Vagina (tissue), 2 donors: Measurements from ENCODE around the gene SGCD. TPM values are rescaled to one million over a fixed set of nuclear protein-coding genes. Genes with fewer than 3 reads are reported as not detected.

Experiments used
- DNase-seq, 2 donors: peaks; one replicate each; pipeline ENCODE4 v3.0.0-alpha.2; 2017; ENCODE audit errors: extremely low spot score in 2 of 2
- H3K27ac ChIP-seq: fragments of 200-600 bp; sonication (generic); one replicate; pipeline ENCODE4 v1.5.1; 2019
- H3K27me3 ChIP-seq: fragments of 200-600 bp; sonication (generic); one replicate; pipeline ENCODE4 v1.5.1; 2019
- H3K36me3 ChIP-seq, 2 donors: fragments of 200-600 bp; sonication (generic); one replicate each; pipeline ENCODE4 v1.5.1; 2017 to 2019
- H3K4me1 ChIP-seq: fragments of 200-600 bp; sonication (generic); one replicate; pipeline ENCODE4 v1.5.1; 2019
- H3K4me3 ChIP-seq, 2 donors: fragments of 200-600 bp; sonication (generic); 1 replicate in 1 of 2; 2 replicates in 1 of 2; pipeline ENCODE4 v1.5.1; 2016 to 2019
- H3K9me3 ChIP-seq: fragments of 200-600 bp; sonication (generic); one replicate; pipeline ENCODE4 v1.5.1; 2019
- POLR2A ChIP-seq, 2 donors: fragments of 450-650 bp; IDR thresholded peaks; one replicate each; pipeline ENCODE4 v1.6.1; 2017; ENCODE audit warnings: antibody characterized with exemption in 2 of 2, mild to moderate bottlenecking in 2 of 2, moderate library complexity in 2 of 2
- POLR2AphosphoS5 ChIP-seq, 2 donors: sonication (generic); formaldehyde crosslinking; IDR thresholded peaks; one replicate each; pipeline ENCODE4 v1.9.0; 2017; ENCODE audit warnings: antibody characterized with exemption in 2 of 2, mild to moderate bottlenecking in 2 of 2, low read depth in 1 of 2; ENCODE audit not compliant: insufficient read depth in 1 of 2
- intact Hi-C: fragments of 100-400 bp; cut with DNase I; formaldehyde crosslinking; loops from one replicate; pipeline ENCODE4 v1.15.1; 2023
- total RNA-seq: library from RNA; depleted of rRNA; stranded (reverse); fragments of >200 nt; gene quantifications from one replicate; pipeline ENCODE4 v1.2.3, GENCODE V29; 2016
- TF ChIP-seq, protein P1 (sequence below), 3 experiments: fragments of 450-650 bp in 2 of 3; fragments of 200-600 bp in 1 of 3; sonication (generic) in 1 of 3; IDR thresholded peaks; one replicate each; pipeline ENCODE4 v1.5.1; 2017 to 2019; ENCODE audit warnings: antibody characterized with exemption in 3 of 3, mild to moderate bottlenecking in 2 of 3, moderate library complexity in 2 of 3

SGCD gene
- total RNA-seq, 1 donor from 2014 or later, result 6.9 TPM

DNA sequence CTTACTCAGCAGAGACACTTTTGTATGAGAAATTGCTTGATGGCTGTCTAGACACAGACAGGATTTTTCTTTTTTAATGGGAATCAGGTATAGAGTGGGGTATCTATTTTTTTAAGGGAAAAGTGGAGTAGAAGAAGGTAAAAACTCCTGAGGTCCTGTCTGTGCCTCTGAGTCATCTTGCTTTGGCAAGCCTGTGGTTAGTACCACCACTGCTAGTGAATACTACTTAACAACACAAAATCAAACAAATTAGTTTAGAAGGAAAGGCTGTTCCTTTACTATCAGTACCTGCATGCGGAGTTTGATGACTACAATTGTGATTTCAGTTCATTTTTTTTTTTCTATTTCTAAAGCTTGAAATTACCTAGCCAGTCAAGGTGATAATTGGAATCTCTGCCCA is 372.2 kb downstream of the SGCD start:
- Histone ChIP-seq H3K9me3 (no peaks in the 10 kb centered on the region), H3K27ac (no peak overlapping the region), H3K4me3 (no peak overlapping the region), H3K27me3 (no peaks in the 10 kb centered on the region), H3K4me1 (no peaks in the 10 kb centered on the region), H3K36me3 (no peaks in the 10 kb centered on the region)
- TF ChIP-seq POLR2AphosphoS5 (IDR thresholded peaks at IDR 0.05; ENCODE audit: insufficient read depth in 1 of 2, low read depth in 1 of 2), result no peak
- no peak for TF ChIP-seq POLR2A (IDR thresholded peaks at IDR 0.05)
- TF ChIP-seq, protein P1, sequence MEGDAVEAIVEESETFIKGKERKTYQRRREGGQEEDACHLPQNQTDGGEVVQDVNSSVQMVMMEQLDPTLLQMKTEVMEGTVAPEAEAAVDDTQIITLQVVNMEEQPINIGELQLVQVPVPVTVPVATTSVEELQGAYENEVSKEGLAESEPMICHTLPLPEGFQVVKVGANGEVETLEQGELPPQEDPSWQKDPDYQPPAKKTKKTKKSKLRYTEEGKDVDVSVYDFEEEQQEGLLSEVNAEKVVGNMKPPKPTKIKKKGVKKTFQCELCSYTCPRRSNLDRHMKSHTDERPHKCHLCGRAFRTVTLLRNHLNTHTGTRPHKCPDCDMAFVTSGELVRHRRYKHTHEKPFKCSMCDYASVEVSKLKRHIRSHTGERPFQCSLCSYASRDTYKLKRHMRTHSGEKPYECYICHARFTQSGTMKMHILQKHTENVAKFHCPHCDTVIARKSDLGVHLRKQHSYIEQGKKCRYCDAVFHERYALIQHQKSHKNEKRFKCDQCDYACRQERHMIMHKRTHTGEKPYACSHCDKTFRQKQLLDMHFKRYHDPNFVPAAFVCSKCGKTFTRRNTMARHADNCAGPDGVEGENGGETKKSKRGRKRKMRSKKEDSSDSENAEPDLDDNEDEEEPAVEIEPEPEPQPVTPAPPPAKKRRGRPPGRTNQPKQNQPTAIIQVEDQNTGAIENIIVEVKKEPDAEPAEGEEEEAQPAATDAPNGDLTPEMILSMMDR (IDR thresholded peaks at IDR 0.05), result no peak
- DNase-seq, result no peak
- intact Hi-C loops, result no loop called here

DNA sequence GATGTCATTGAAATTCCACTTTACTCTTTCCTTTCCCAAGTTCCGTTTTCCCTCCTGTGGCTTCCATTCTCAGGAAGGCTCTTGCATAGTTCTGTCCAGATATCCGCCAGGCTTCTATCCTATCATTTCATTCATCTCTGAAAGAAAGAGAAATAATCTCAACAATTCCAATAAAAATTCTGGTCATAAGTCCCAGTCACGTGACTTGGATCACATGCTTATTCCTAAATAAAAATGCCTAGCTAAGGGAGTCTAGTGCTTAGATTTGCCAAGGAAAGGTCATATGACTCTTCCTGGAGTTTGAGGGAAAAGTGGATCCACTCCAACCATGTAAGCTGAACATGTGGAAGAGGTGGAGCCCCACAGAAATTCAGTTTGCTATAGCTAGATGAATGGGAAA is 377.2 kb downstream of the SGCD start:
- Histone ChIP-seq H3K36me3 (no peaks in the 10 kb centered on the region), H3K9me3 (no peaks in the 10 kb centered on the region)
- TF ChIP-seq POLR2A (IDR thresholded peaks at IDR 0.05) (no peak), POLR2AphosphoS5 (IDR thresholded peaks at IDR 0.05; ENCODE audit: insufficient read depth in 1 of 2, low read depth in 1 of 2) (no peak)
- TF ChIP-seq, protein P1 (IDR thresholded peaks at IDR 0.05), result no peak

DNA sequence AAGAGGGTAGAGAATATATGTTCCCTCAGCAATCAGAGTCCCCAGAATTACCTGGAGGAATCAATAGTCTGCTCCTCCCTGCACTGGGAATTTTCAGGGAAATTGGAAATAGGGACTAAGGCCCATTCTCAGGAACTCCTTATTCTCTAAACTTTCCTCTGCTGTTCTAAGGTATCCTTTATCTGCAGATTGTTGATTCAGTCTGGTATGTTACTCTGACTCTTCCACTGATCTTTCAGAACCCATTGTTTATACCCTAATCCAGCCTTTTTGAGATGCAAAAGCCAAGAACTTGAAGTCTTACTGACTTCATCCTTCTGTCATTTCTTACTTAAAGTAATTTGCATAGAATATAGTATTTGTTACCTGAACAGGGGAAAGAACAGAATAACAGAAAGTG is 379.7 kb downstream of the SGCD start:
- Histone ChIP-seq H3K9me3 (no peaks in the 10 kb centered on the region), H3K4me3 (no peak overlapping the region), H3K27ac (no peak overlapping the region), H3K4me1 (no peaks in the 10 kb centered on the region), H3K27me3 (no peaks in the 10 kb centered on the region), H3K36me3 (no peaks in the 10 kb centered on the region)
- intact Hi-C loops, result no loop called here
- TF ChIP-seq, protein P1 (IDR thresholded peaks at IDR 0.05), result no peak
- TF ChIP-seq POLR2A (IDR thresholded peaks at IDR 0.05) (no peak), POLR2AphosphoS5 (IDR thresholded peaks at IDR 0.05; ENCODE audit: insufficient read depth in 1 of 2, low read depth in 1 of 2) (no peak)
- DNase-seq, result no peak

More for the DNA sequence above, 377.2 kb downstream of the SGCD start:
- Histone ChIP-seq H3K27me3 (no peaks in the 10 kb centered on the region), H3K4me3 (no peak overlapping the region), H3K4me1 (no peaks in the 10 kb centered on the region), H3K27ac (no peak overlapping the region)
- DNase-seq, result no peak
- intact Hi-C loops, result no loop called here

DNA sequence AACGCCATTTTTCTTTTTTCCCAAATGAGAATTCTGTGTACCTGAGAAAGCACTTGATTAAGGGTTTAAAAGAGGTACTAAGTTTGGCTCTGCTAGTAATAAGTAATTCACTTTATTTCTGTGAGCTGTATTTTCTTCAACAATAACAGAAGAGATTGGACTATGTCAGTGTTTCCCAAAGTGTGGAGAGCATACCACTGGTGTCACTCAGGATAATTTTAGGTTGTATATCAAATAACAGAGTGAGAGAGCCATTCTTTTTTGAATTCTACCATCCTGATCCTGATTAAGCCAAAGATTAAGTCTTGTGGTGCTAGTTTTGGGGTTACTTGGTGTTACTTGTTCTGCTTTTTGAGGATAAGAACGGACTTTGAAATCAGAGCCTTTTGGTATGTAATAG is 380.8 kb downstream of the SGCD start:
- Histone ChIP-seq H3K27me3 (no peaks in the 10 kb centered on the region), H3K9me3 (no peaks in the 10 kb centered on the region), H3K27ac (no peak overlapping the region), H3K4me3 (no peak overlapping the region), H3K4me1 (no peaks in the 10 kb centered on the region), H3K36me3 (no peaks in the 10 kb centered on the region)
- intact Hi-C loops, result no loop called here
- DNase-seq, result no peak
- TF ChIP-seq, protein P1 (IDR thresholded peaks at IDR 0.05), result no peak
- TF ChIP-seq POLR2A (IDR thresholded peaks at IDR 0.05), result no peak
- TF ChIP-seq POLR2AphosphoS5 (IDR thresholded peaks at IDR 0.05; ENCODE audit: insufficient read depth in 1 of 2, low read depth in 1 of 2), result no peak

DNA sequence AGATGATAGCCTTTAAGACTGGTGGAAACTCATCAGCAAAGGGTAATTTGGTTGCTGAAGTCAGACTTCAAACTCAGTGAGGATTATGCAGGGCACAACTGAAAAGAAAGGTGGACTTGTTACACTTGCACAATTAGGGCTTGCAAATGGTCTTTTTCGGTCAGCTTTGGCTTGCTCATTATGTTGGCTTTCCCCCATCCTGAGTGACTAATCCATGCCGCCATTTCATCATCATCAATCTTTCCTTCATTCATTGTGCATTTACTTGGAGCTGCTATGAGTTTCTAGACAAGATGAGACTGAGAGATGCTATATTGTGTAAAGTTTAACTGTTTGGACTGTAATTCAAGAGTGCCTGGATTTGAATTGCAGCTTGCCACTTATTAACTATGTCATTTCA is 388.3 kb downstream of the SGCD start:
- Histone ChIP-seq H3K9me3 (no peaks in the 10 kb centered on the region), H3K36me3 (no peaks in the 10 kb centered on the region), H3K27me3 (no peaks in the 10 kb centered on the region), H3K27ac (no peak overlapping the region), H3K4me1 (no peaks in the 10 kb centered on the region), H3K4me3 (no peak overlapping the region)
- intact Hi-C loops, result no loop called here
- no peak for DNase-seq
- TF ChIP-seq, protein P1 (IDR thresholded peaks at IDR 0.05), result no peak
- TF ChIP-seq POLR2AphosphoS5 (IDR thresholded peaks at IDR 0.05; ENCODE audit: insufficient read depth in 1 of 2, low read depth in 1 of 2) (no peak), POLR2A (IDR thresholded peaks at IDR 0.05) (no peak)
